CD4-positive, alpha-beta T cell (primary cell): ENCODE measurements around the gene PACSIN2. TPM values are rescaled to one million over a fixed set of nuclear protein-coding genes. Genes with fewer than 3 reads are reported as not detected.

Experiments used
- ATAC-seq: fragments of 200-7000 bp; cut with Tn5 transposase; one replicate; pipeline ENCODE4 v1.10.0; 2022; ENCODE audit warnings: mild to moderate bottlenecking; ENCODE audit not compliant: poor library complexity
- CTCF ChIA-PET: fragments of 350-600 bp; sonication (Branson Sonifier 250); formaldehyde crosslinking; loops from one replicate; lab custom pipeline; 2021; ENCODE audit warnings: antibody characterized with exemption, inconsistent platforms; lab: Charles Lee
- POLR2A ChIA-PET: fragments of 350-600 bp; sonication (Branson Sonifier 250); formaldehyde crosslinking; loops from one replicate; lab custom pipeline; 2021; ENCODE audit warnings: antibody characterized with exemption, inconsistent platforms; lab: Charles Lee
- DNase-seq, 14 experiments: peaks; one replicate each; pipeline ENCODE4 v3.0.0-alpha.2; 2013 to 2020; ENCODE audit warnings: mixed read lengths in 2 of 14
- H3K27ac ChIP-seq, 2 donors: one replicate each; pipeline versions ENCODE4 v1.5.1 to v1.7.0; 2013; ENCODE audit warnings: low read length in 2 of 2, low read depth in 1 of 2, mild to moderate bottlenecking in 1 of 2
- H3K27me3 ChIP-seq, 2 experiments: 1 replicate in 1 of 2; 2 replicates in 1 of 2; pipeline versions ENCODE4 v1.6.1 to v1.7.0; 2013; ENCODE audit warnings: low read length in 2 of 2, control low read depth in 1 of 2, mild to moderate bottlenecking in 1 of 2, moderate library complexity in 1 of 2; ENCODE audit not compliant: insufficient read depth in 2 of 2, control insufficient read depth in 1 of 2
- H3K36me3 ChIP-seq: one replicate; pipeline ENCODE4 v1.6.1; 2013; ENCODE audit warnings: low read length, control low read depth; ENCODE audit not compliant: insufficient read depth
- H3K4me1 ChIP-seq: one replicate; pipeline ENCODE4 v1.6.1; 2013; ENCODE audit warnings: low read length, control low read depth; ENCODE audit not compliant: insufficient read depth
- H3K4me3 ChIP-seq: one replicate; pipeline ENCODE4 v1.5.1; 2013; ENCODE audit warnings: mild to moderate bottlenecking, low read length, moderate library complexity
- H3K9me3 ChIP-seq, 2 experiments: 1 replicate in 1 of 2; 2 replicates in 1 of 2; pipeline versions ENCODE4 v1.6.1 to v1.7.0; 2013; ENCODE audit warnings: low read length in 2 of 2, mild to moderate bottlenecking in 2 of 2, control low read depth in 1 of 2, moderate library complexity in 1 of 2; ENCODE audit not compliant: control insufficient read depth in 1 of 2, insufficient read depth in 1 of 2
- H3K27ac Mint-ChIP-seq: one replicate; pipeline ENCODE4 v1.8.0; 2020; ENCODE audit warnings: mixed read lengths
- H3K27me3 Mint-ChIP-seq: one replicate; pipeline ENCODE4 v1.8.0; 2021; ENCODE audit warnings: mixed read lengths
- H3K36me3 Mint-ChIP-seq: one replicate; pipeline ENCODE4 v1.8.0; 2021; ENCODE audit warnings: low read depth, mixed read lengths
- H3K4me1 Mint-ChIP-seq: one replicate; pipeline ENCODE4 v1.8.0; 2021; ENCODE audit warnings: low read depth, mixed read lengths
- H3K4me3 Mint-ChIP-seq: one replicate; pipeline ENCODE4 v1.8.0; 2020; ENCODE audit warnings: mild to moderate bottlenecking, mixed read lengths
- H3K9me3 Mint-ChIP-seq: one replicate; pipeline ENCODE4 v1.8.0; 2020; ENCODE audit warnings: mixed read lengths
- intact Hi-C, 2 experiments: fragments of 100-400 bp; cut with DNase I in 1 of 2; cut with micrococcal nuclease in 1 of 2; formaldehyde crosslinking; loops; one replicate each; pipeline versions ENCODE4 v1.15.1 to v1.9.0; 2023 to 2025; cut with DNase I, micrococcal nuclease
- polyA plus RNA-seq, 2 donors: library from polyadenylated mRNA; unstranded; fragments of 120-200 nt; gene quantifications; one replicate each; pipeline ENCODE4 v1.2.1, GENCODE V29; 2013
- total RNA-seq, 174 experiments: library from RNA in 2 of 174; stranded (reverse) in 2 of 174; gene quantifications; one replicate each; pipeline ENCODE4 v1.2.3 and lab custom pipeline; 2021 to 2026
- TF ChIP-seq, protein P1 (sequence below): fragments of 200-600 bp; IDR thresholded peaks from one replicate; pipeline ENCODE4 v1.8.0; 2022; ENCODE audit warnings: antibody characterized with exemption, mild to moderate bottlenecking

The PACSIN2 gene, protein sequence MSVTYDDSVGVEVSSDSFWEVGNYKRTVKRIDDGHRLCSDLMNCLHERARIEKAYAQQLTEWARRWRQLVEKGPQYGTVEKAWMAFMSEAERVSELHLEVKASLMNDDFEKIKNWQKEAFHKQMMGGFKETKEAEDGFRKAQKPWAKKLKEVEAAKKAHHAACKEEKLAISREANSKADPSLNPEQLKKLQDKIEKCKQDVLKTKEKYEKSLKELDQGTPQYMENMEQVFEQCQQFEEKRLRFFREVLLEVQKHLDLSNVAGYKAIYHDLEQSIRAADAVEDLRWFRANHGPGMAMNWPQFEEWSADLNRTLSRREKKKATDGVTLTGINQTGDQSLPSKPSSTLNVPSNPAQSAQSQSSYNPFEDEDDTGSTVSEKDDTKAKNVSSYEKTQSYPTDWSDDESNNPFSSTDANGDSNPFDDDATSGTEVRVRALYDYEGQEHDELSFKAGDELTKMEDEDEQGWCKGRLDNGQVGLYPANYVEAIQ
- total RNA-seq = 10 to 100 TPM; 23.3 to 25.5 TPM
- polyA plus RNA-seq (2013, experiment 1 of 2) = 31.8 TPM
- polyA plus RNA-seq (2013, experiment 2 of 2) = 23.9 TPM
- total RNA-seq (lab: John Stamatoyannopoulos, UW) = 14.0 to 91.1 (median 51.0) reads per million in 172 experiments

DNA sequence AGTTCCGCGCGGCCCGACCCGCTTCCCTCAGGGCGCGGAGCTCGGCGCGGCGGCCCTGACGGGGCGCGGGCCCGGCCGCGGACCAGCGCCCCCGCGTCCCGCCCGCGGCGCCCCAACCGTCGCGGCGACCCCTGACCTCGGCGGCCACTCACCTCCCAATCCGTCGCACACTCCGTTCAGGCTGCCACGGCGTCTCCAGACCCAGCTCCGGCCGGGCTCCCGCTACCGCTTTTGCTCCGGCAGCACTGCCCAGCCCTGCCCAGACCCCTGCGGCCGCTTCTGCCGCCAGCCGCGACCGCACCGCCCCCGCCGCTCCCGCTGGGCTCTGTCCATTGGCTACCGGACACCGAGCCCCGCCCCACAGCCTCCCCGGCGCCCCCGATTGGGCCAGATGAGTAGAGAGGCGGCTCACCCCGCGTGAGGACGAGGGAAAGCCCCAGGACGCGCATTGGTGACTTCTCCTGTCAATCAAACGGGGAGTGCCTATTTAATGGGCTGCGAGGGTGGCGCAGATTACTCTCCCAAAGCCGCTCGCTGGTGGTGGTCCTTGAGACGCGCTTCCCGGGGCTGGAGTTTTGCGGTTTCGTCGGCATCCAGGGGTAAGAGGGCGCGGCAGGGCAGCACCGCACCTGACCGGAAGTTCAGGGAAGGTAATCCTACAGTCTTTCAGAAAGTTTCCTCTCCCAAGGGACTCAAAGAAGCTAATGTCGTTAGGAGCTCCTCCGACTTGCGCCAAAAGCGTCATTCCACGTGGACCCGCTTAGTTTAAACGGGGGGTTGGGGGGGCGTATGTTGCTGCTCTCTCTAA lies at the start of gene PACSIN2:
Gene PACSIN2 (minus strand): TSS at position 281 of the 808 bp plus-strand sequence. CDS start 103,069 bp downstream, outside the sequence.
- peak; percentile 97 to 99 (median 99) for DNase-seq
- Histone ChIP-seq H3K36me3 (no peaks in the 10 kb centered on the region), H3K9me3 (no peaks in the 10 kb centered on the region), H3K27me3 (no peaks in the 10 kb centered on the region), H3K4me1 (peaks cover 23% of the 10 kb centered on the region), H3K27ac (peak within 1 kb of the TSS; percentile 75), H3K4me3 (peak within 1 kb of the TSS; percentile 91)
- H3K36me3 Mint-ChIP-seq = peaks cover 9% of the 10 kb centered on the region
- H3K27ac Mint-ChIP-seq = peak within 1 kb of the TSS; percentile 98
- ChIA-PET POLR2A (interaction anchor here (0.6 to 2.0 kb wide), 15 partner anchors 9 to 401 kb away, joined by 3 to 16 read pairs (median 4); partner anchors contain the start of genes BIK and POLDIP3), CTCF (interaction anchor here (0.6 to 1.5 kb wide), 2 partner anchors 19 to 35 kb away, joined by 3 to 6 read pairs; no protein-coding TSS in a partner anchor)
- no peaks in the 10 kb centered on the region for H3K27me3 Mint-ChIP-seq
- peak within 1 kb of the TSS; percentile 99 for H3K4me3 Mint-ChIP-seq
- intact Hi-C loops = loop anchor here (1.0 to 10.0 kb wide), 5 partner anchors 130 to 1480 kb away; partner anchors contain the start of genes ARFGAP3 (in 2 of the 2), MCAT (in 1 of the 2), RTL6 (in 1 of the 2) and TTLL12 (in 1 of the 2)
- H3K9me3 Mint-ChIP-seq = no peaks in the 10 kb centered on the region
- TF ChIP-seq, protein P1, sequence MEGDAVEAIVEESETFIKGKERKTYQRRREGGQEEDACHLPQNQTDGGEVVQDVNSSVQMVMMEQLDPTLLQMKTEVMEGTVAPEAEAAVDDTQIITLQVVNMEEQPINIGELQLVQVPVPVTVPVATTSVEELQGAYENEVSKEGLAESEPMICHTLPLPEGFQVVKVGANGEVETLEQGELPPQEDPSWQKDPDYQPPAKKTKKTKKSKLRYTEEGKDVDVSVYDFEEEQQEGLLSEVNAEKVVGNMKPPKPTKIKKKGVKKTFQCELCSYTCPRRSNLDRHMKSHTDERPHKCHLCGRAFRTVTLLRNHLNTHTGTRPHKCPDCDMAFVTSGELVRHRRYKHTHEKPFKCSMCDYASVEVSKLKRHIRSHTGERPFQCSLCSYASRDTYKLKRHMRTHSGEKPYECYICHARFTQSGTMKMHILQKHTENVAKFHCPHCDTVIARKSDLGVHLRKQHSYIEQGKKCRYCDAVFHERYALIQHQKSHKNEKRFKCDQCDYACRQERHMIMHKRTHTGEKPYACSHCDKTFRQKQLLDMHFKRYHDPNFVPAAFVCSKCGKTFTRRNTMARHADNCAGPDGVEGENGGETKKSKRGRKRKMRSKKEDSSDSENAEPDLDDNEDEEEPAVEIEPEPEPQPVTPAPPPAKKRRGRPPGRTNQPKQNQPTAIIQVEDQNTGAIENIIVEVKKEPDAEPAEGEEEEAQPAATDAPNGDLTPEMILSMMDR = no peak
- H3K4me1 Mint-ChIP-seq = peaks cover 38% of the 10 kb centered on the region
- ATAC-seq = peak; percentile 97

DNA sequence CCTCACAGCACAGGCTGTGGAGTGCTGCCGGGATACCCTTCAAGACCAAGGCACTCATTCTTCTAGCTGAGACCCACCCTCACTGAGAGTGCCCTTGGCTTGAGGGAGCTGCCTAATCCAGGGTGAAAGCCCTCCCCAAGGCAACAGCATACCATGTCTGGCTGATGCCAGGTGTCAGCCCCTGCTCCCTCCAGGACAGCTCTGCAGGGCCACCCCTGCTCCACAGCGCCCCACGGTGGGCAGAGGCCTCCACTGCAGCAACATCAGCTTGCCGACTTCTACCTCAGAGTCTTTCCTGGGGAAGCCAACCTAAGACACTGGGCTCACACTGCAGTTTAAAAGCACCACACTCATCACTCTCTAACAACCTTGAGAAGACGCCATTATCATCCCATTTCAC lies 45.2 kb upstream of the PACSIN2 start:
- POLR2A ChIA-PET = interaction anchor here (1.1 kb wide), 1 partner anchor 128 kb away, joined by 4 read pairs; no protein-coding TSS in a partner anchor
- Mint-ChIP-seq H3K36me3 (peaks cover 42% of the 10 kb centered on the region), H3K9me3 (no peaks in the 10 kb centered on the region), H3K27me3 (no peaks in the 10 kb centered on the region), H3K4me3 (no peak overlapping the region), H3K27ac (no peak overlapping the region), H3K4me1 (no peaks in the 10 kb centered on the region)
- H3K4me3 ChIP-seq = no peak overlapping the region
- no peaks in the 10 kb centered on the region for H3K4me1 ChIP-seq
- peak; percentile 39 for ATAC-seq
- DNase-seq = peak in 10 of 14 experiments; percentile 4 to 51 (median 14)
- CTCF ChIA-PET = interaction anchor here (0.7 to 1.1 kb wide), 2 partner anchors 11 to 281 kb away, joined by 3 to 4 read pairs; no protein-coding TSS in a partner anchor
- intact Hi-C loops = no loop called here
- TF ChIP-seq, protein P1 = no peak
- H3K27me3 ChIP-seq = no peaks in the 10 kb centered on the region
- peaks cover 30% of the 10 kb centered on the region for H3K36me3 ChIP-seq
- no peaks in the 10 kb centered on the region for H3K9me3 ChIP-seq
- no peak overlapping the region for H3K27ac ChIP-seq

DNA sequence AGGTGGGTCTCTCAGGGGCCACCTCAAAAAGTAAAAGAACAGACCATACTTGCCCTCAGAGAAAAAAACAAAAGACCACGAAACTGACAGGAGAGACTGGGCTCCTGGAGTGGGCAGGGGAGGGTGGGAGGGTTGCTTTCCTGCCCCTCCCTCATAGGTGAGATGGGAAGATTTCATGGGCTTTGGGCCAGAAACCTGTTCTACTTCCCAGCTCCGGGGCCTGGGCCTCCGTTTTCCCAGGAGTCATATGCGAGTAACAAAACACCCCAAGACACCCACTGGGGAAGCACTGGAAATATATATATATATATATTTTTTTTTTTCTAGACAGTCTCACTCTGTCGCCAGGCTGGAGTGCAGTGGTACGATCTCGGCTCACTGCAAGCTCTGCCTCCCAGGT lies 42.7 kb upstream of the PACSIN2 start:
- no peaks in the 10 kb centered on the region for H3K9me3 Mint-ChIP-seq

More for the DNA sequence above, 42.7 kb upstream of the PACSIN2 start:
- ChIA-PET CTCF (no interaction called here), POLR2A (no interaction called here)
- Histone ChIP-seq H3K4me3 (no peak overlapping the region), H3K4me1 (no peaks in the 10 kb centered on the region), H3K9me3 (no peaks in the 10 kb centered on the region), H3K36me3 (peaks cover 16% of the 10 kb centered on the region), H3K27ac (no peak overlapping the region), H3K27me3 (no peaks in the 10 kb centered on the region)
- DNase-seq = no peak
- TF ChIP-seq, protein P1 = no peak
- Mint-ChIP-seq H3K27me3 (no peaks in the 10 kb centered on the region), H3K27ac (no peak overlapping the region), H3K4me1 (no peaks in the 10 kb centered on the region), H3K36me3 (peaks cover 33% of the 10 kb centered on the region), H3K4me3 (no peak overlapping the region)
- intact Hi-C loops = no loop called here
- ATAC-seq = no peak
